Spinal cord (tissue), 10 donors: ENCODE results near the gene TPTE. TPM values are rescaled to one million over a fixed set of nuclear protein-coding genes. Genes with fewer than 3 reads are reported as not detected.
"Not testable (repeated sequence)": the region's sequence is repeated elsewhere in the genome, so short reads cannot be mapped to it uniquely, and the experiment has no call there.

Experiments used
- DNase-seq, 6 donors: peaks; one replicate each; pipeline versions ENCODE4 v3.0.0 to v3.0.0-alpha.2; 2013 to 2015; ENCODE audit warnings: low spot score in 6 of 6, low read depth in 4 of 6
- H3K27ac ChIP-seq: one replicate; pipeline ENCODE4 v1.5.1; 2013; ENCODE audit warnings: low read depth, low read length, control low read depth
- H3K27me3 ChIP-seq: one replicate; pipeline ENCODE4 v1.6.1; 2013; ENCODE audit warnings: low read length; ENCODE audit not compliant: control insufficient read depth, insufficient read depth
- H3K36me3 ChIP-seq: one replicate; pipeline ENCODE4 v1.6.1; 2013; ENCODE audit warnings: low read length; ENCODE audit not compliant: control insufficient read depth, insufficient read depth
- H3K4me1 ChIP-seq: one replicate; pipeline ENCODE4 v1.6.1; 2013; ENCODE audit warnings: low read length; ENCODE audit not compliant: control insufficient read depth, insufficient read depth
- H3K4me3 ChIP-seq: one replicate; pipeline ENCODE4 v1.5.1; 2013; ENCODE audit warnings: low read depth, low read length, control low read depth
- H3K9me3 ChIP-seq: one replicate; pipeline ENCODE4 v1.6.1; 2013; ENCODE audit warnings: low read length; ENCODE audit not compliant: control insufficient read depth, insufficient read depth
- WGBS: methylation state at CpG from one replicate; pipeline ENCODE4 v1.1.5; 2013; ENCODE audit warnings: missing lambda C conversion rate; ENCODE audit not compliant: insufficient coverage; 5-methylcytosine and 5-hydroxymethylcytosine counted together
- polyA plus RNA-seq, 2 donors: library from polyadenylated mRNA; unstranded; fragments of 120-200 nt; gene quantifications; one replicate each; pipeline ENCODE4 v1.2.1, GENCODE V29; 2013; ENCODE audit not compliant: insufficient read length in 2 of 2
- total RNA-seq, 2 donors: library from RNA; depleted of rRNA in 1 of 2; stranded (reverse); fragments of 120-200 nt in 1 of 2; fragments of >200 nt in 1 of 2; gene quantifications; one replicate each; pipeline versions ENCODE4 v1.2.3 to v1.2.4, GENCODE V29; 2013 to 2014
- donor health status: healthy.

Gene TPTE
- total and polyA plus RNA-seq, 4 donors: 0.16 TPM; not detected in 3

GRCh38 chr21:10539956-10540355 is 18.6 kb downstream of the TPTE start:
- 54% methylated on average over 2 of the region's 3 CpGs for WGBS
- Histone ChIP-seq H3K9me3 (peaks cover 16% of the 10 kb centered on the region), H3K4me3 (no peak overlapping the region), H3K4me1 (no peaks in the 10 kb centered on the region), H3K27me3 (no peaks in the 10 kb centered on the region), H3K36me3 (no peaks in the 10 kb centered on the region), H3K27ac (no peak overlapping the region)
- no peak for DNase-seq

- not testable (repeated sequence) for H3K36me3 ChIP-seq, DNase-seq, H3K27ac ChIP-seq, H3K4me3 ChIP-seq, H3K27me3 ChIP-seq, H3K4me1 ChIP-seq
- H3K9me3 ChIP-seq: peaks cover 19% of the 10 kb centered on the region
- WGBS: 80% methylated on average over 9 of the region's 9 CpGs
Observed at GRCh38 chr21:10544376-10544775, 23.0 kb downstream of the TPTE start.

GRCh38 chr21:10547868-10548267 is 26.5 kb downstream of the TPTE start:
- H3K27me3 ChIP-seq, DNase-seq, H3K27ac ChIP-seq, H3K36me3 ChIP-seq, H3K4me3 ChIP-seq, H3K4me1 ChIP-seq: not testable (repeated sequence)
- 30% methylated on average over 4 of the region's 4 CpGs for WGBS
- peaks cover 11% of the 10 kb centered on the region for H3K9me3 ChIP-seq

- not testable (repeated sequence) for DNase-seq, H3K27me3 ChIP-seq, H3K36me3 ChIP-seq, H3K4me3 ChIP-seq, H3K4me1 ChIP-seq, H3K27ac ChIP-seq
- WGBS: 72% methylated on average over 2 of the region's 2 CpGs
- peaks cover 11% of the 10 kb centered on the region for H3K9me3 ChIP-seq
Observed at GRCh38 chr21:10548331-10548954, 27.1 kb downstream of the TPTE start.

GRCh38 chr21:10570803-10571202 is 49.4 kb downstream of the TPTE start:
- not testable (repeated sequence) for H3K4me1 ChIP-seq, H3K9me3 ChIP-seq, H3K27me3 ChIP-seq, DNase-seq, H3K27ac ChIP-seq, H3K4me3 ChIP-seq, H3K36me3 ChIP-seq
- 48% methylated on average over 2 of the region's 2 CpGs for WGBS

DNA sequence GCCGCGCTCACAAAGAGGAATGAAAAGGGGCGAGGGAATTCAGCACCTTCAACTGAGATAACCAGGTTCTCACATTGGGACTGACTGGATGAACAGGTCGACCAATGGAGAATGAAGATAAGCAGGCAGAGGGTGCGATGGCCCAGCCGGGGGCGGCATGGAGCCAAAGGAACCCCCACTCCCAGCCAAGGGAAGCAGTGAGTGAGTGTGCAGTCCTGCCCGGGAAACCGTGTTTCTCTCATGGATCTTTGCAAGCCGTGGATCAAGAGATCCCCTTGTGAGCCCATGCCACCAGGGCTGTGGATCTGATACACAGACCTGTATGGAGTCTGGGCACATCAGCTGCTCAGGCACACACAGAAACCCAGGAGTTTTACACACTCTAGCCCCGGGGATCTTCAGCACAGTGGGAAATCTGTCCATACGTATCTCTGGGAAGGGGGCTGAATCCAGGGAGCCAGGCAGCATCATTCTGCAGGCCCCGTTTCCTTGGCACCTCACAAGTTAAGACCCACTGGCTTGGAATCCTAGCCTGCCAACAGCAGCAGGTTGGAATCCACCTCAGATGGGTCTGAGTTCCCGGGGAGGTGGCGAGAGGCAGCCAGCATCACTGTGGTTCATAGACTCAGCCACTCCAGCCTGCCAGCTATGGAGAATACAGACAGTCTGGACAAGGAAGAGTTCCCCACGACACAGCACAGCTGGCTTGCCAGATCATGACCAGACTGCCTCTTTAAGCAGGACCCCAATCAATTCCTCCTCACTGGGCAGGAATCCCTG is 53.3 kb downstream of the TPTE start:
- not testable (repeated sequence) for H3K4me1 ChIP-seq, H3K4me3 ChIP-seq, H3K27me3 ChIP-seq, H3K9me3 ChIP-seq, H3K27ac ChIP-seq, DNase-seq, H3K36me3 ChIP-seq
- WGBS: 62% methylated on average over 14 of the region's 16 CpGs

GRCh38 chr21:10575311-10575667 is 53.9 kb downstream of the TPTE start:
- Histone ChIP-seq H3K4me3 (no peak overlapping the region), H3K27me3 (no peaks in the 10 kb centered on the region), H3K9me3 (no peaks in the 10 kb centered on the region), H3K36me3 (no peaks in the 10 kb centered on the region), H3K27ac (no peak overlapping the region), H3K4me1 (no peaks in the 10 kb centered on the region)
- WGBS: 63% methylated on average over 2 of the region's 2 CpGs
- no peak for DNase-seq

GRCh38 chr21:10578910-10579309 is 57.5 kb downstream of the TPTE start:
- not testable (repeated sequence) for H3K27ac ChIP-seq, H3K4me1 ChIP-seq, H3K36me3 ChIP-seq, H3K4me3 ChIP-seq, H3K27me3 ChIP-seq, DNase-seq, H3K9me3 ChIP-seq

- no CpG with 5 or more reads among the region's 1 CpG for WGBS
- H3K27ac ChIP-seq, H3K4me1 ChIP-seq, H3K9me3 ChIP-seq, H3K27me3 ChIP-seq, H3K4me3 ChIP-seq, DNase-seq, H3K36me3 ChIP-seq: not testable (repeated sequence)
Observed at GRCh38 chr21:10589115-10589514, 67.7 kb downstream of the TPTE start.

- H3K36me3 ChIP-seq, H3K4me1 ChIP-seq, H3K9me3 ChIP-seq, H3K27me3 ChIP-seq, DNase-seq, H3K27ac ChIP-seq, H3K4me3 ChIP-seq: not testable (repeated sequence)
- WGBS: 55% methylated on average over 5 of the region's 7 CpGs
Observed at GRCh38 chr21:10607074-10607473, 85.7 kb downstream of the TPTE start.
